A549 (cell line): ENCODE data around the gene TRIM56.

Experiments
- BHLHE40 ChIP-seq: IDR thresholded peaks from 2 replicates; pipeline ENCODE4 v1.6.1; 2012; ENCODE audit warnings: low read depth, low read length, inconsistent platforms
- CEBPB ChIP-seq, 2 experiments: fragments of >200 bp in 1 of 2; sonication (Bioruptor Twin) in 1 of 2; formaldehyde crosslinking in 1 of 2; IDR thresholded peaks; 2 replicates each; pipeline ENCODE4 v1.6.1; 2012 to 2016
- CHD2 ChIP-seq: fragments of 150-350 bp; IDR thresholded peaks from 2 replicates; pipeline ENCODE4 v1.6.1; 2014; ENCODE audit warnings: low read length; ENCODE audit not compliant: partially characterized antibody
- EP300 ChIP-seq, 2 experiments: fragments of >200 bp; sonication (Bioruptor Twin); formaldehyde crosslinking; IDR thresholded peaks; 2 replicates in 1 of 2; 3 replicates in 1 of 2; pipeline ENCODE4 v1.6.1; 2016 to 2017
- JUNB ChIP-seq: fragments of >200 bp; sonication (Bioruptor Twin); formaldehyde crosslinking; IDR thresholded peaks from 2 replicates; pipeline ENCODE4 v1.6.1; 2016
- PHF8 ChIP-seq: fragments of 200-600 bp; sonication (generic); IDR thresholded peaks from 2 replicates; pipeline ENCODE4 v1.6.1; 2016; ENCODE audit warnings: low read depth, mild to moderate bottlenecking, antibody characterized with exemption, moderate library complexity, borderline replicate concordance
- POLR2A ChIP-seq: IDR thresholded peaks from 2 replicates; pipeline ENCODE4 v1.6.1; 2012; ENCODE audit warnings: mild to moderate bottlenecking, low read length
- POLR2AphosphoS2 ChIP-seq: conservative IDR thresholded peaks from 2 replicates; pipeline ENCODE4 v1.6.1; 2012; ENCODE audit warnings: low read length, improper control_type of control experiment, inconsistent platforms
- RAD21 ChIP-seq, 2 experiments: fragments of >200 bp in 1 of 2; sonication (Bioruptor Twin) in 1 of 2; formaldehyde crosslinking in 1 of 2; IDR thresholded peaks in 1 of 2; conservative IDR thresholded peaks in 1 of 2; 2 replicates in 1 of 2; 3 replicates in 1 of 2; pipeline ENCODE4 v1.6.1; 2012 to 2018; ENCODE audit warnings: inconsistent platforms in 1 of 2
- RCOR1 ChIP-seq: fragments of 150-350 bp; IDR thresholded peaks from 2 replicates; pipeline ENCODE4 v1.6.1; 2014; ENCODE audit warnings: antibody characterized with exemption, low read length, low read depth
- RFX5 ChIP-seq: fragments of 450-650 bp; IDR thresholded peaks from 2 replicates; pipeline ENCODE4 v1.7.1; 2014; ENCODE audit warnings: antibody characterized with exemption, mild to moderate bottlenecking, moderate library complexity
- ZFP36 ChIP-seq: fragments of 450-650 bp; IDR thresholded peaks from 2 replicates; pipeline ENCODE4 v1.6.1; 2014; ENCODE audit warnings: borderline replicate concordance; ENCODE audit not compliant: partially characterized antibody
- TF ChIP-seq, protein P1 (sequence below): fragments of >200 bp; sonication (Bioruptor Twin); formaldehyde crosslinking; IDR thresholded peaks from 3 replicates; pipeline ENCODE4 v1.5.1; 2016
- TF ChIP-seq, protein P2 (sequence below): fragments of 200-600 bp; sonication (generic); IDR thresholded peaks from 2 replicates; pipeline ENCODE4 v1.6.1; 2016; ENCODE audit warnings: antibody characterized with exemption, mild to moderate bottlenecking, moderate library complexity

DNA sequence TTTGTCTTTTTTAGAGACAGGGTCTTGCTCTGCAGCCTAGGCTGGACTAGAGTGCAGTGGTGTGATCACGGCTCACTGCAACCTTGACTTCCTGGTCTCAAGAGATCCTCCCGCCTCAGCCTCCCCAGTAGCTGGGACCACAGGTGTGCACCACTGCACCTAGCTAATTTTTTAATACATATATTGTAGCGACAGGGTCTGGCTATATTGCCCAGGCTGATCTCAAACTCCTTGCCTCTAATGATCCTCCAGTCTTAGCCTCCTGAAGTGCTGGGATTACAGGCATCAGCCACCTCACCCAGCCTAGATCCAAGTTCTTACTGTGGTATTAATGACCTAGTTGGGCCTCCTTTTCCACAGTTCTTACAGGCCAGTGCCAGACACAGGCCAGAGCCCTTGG lies 29.9 kb downstream of the TRIM56 start:
- TF ChIP-seq RCOR1 (no peak), ZFP36 (no peak), JUNB (no peak), RFX5 (no peak), POLR2AphosphoS2 (no peak), CEBPB (IDR thresholded peaks at IDR 0.05) (no peak), EP300 (IDR thresholded peaks at IDR 0.05) (no peak), POLR2A (no peak), BHLHE40 (no peak), PHF8 (no peak), CHD2 (no peak), RAD21 (conservative IDR thresholded peaks at IDR 0.05 in 1 of 2, IDR thresholded peaks at IDR 0.05 in 1 of 2) (no peak)
- TF ChIP-seq, protein P1, sequence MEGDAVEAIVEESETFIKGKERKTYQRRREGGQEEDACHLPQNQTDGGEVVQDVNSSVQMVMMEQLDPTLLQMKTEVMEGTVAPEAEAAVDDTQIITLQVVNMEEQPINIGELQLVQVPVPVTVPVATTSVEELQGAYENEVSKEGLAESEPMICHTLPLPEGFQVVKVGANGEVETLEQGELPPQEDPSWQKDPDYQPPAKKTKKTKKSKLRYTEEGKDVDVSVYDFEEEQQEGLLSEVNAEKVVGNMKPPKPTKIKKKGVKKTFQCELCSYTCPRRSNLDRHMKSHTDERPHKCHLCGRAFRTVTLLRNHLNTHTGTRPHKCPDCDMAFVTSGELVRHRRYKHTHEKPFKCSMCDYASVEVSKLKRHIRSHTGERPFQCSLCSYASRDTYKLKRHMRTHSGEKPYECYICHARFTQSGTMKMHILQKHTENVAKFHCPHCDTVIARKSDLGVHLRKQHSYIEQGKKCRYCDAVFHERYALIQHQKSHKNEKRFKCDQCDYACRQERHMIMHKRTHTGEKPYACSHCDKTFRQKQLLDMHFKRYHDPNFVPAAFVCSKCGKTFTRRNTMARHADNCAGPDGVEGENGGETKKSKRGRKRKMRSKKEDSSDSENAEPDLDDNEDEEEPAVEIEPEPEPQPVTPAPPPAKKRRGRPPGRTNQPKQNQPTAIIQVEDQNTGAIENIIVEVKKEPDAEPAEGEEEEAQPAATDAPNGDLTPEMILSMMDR, result no peak
- TF ChIP-seq, protein P2, sequence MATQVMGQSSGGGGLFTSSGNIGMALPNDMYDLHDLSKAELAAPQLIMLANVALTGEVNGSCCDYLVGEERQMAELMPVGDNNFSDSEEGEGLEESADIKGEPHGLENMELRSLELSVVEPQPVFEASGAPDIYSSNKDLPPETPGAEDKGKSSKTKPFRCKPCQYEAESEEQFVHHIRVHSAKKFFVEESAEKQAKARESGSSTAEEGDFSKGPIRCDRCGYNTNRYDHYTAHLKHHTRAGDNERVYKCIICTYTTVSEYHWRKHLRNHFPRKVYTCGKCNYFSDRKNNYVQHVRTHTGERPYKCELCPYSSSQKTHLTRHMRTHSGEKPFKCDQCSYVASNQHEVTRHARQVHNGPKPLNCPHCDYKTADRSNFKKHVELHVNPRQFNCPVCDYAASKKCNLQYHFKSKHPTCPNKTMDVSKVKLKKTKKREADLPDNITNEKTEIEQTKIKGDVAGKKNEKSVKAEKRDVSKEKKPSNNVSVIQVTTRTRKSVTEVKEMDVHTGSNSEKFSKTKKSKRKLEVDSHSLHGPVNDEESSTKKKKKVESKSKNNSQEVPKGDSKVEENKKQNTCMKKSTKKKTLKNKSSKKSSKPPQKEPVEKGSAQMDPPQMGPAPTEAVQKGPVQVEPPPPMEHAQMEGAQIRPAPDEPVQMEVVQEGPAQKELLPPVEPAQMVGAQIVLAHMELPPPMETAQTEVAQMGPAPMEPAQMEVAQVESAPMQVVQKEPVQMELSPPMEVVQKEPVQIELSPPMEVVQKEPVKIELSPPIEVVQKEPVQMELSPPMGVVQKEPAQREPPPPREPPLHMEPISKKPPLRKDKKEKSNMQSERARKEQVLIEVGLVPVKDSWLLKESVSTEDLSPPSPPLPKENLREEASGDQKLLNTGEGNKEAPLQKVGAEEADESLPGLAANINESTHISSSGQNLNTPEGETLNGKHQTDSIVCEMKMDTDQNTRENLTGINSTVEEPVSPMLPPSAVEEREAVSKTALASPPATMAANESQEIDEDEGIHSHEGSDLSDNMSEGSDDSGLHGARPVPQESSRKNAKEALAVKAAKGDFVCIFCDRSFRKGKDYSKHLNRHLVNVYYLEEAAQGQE, result no peak
